Endothelial cell of umbilical vein (primary cell): ENCODE results near the gene DGKI. TPM values are rescaled to one million over a fixed set of nuclear protein-coding genes. Genes with fewer than 3 reads are reported as not detected.

ENCODE experiments used
- BruUV-seq: library from RNA; stranded (reverse); fragments of 400-500 nt; replicated peaks from 2 replicates; lab custom pipeline; 2021; lab: Mats Ljungman, UMichigan
- CTCF ChIA-PET: fragments of 300-600, 350-600 bp; sonication (Branson Sonifier 250); formaldehyde crosslinking; loops from one replicate; lab custom pipeline; 2021; ENCODE audit warnings: antibody characterized with exemption, inconsistent platforms; lab: Charles Lee
- POLR2A ChIA-PET: fragments of 300-600, 350-600 bp; sonication (Branson Sonifier 250); formaldehyde crosslinking; loops from one replicate; lab custom pipeline; 2021; ENCODE audit warnings: antibody characterized with exemption, inconsistent platforms; lab: Charles Lee
- DNase-seq: peaks from one replicate; pipeline ENCODE4 v3.0.0-alpha.2; 2011; ENCODE audit warnings: low read depth, low spot score
- FAIRE-seq: peaks from 2 replicates; lab custom pipeline; 2011; peaks lifted over from hg19 to GRCh38; lab: Jason Lieb, UNC
- H2AFZ ChIP-seq: 2 replicates; pipeline ENCODE4 v1.6.0; 2012; ENCODE audit warnings: low read depth, low read length, control low read depth, inconsistent platforms
- H3K27ac ChIP-seq: 2 replicates; pipeline ENCODE4 v1.5.1; 2011; ENCODE audit warnings: low read depth, mild to moderate bottlenecking, control low read depth, low read length, moderate library complexity; ENCODE audit not compliant: insufficient read depth
- H3K27me3 ChIP-seq, 2 experiments: 2 replicates each; pipeline versions ENCODE4 v1.6.0 to v1.6.1; 2011; ENCODE audit warnings: low read length in 2 of 2, mixed read lengths in 1 of 2; ENCODE audit not compliant: control insufficient read depth in 2 of 2, insufficient read depth in 2 of 2
- H3K36me3 ChIP-seq, 2 experiments: 2 replicates in 1 of 2; 3 replicates in 1 of 2; pipeline ENCODE4 v1.5.1; 2011; ENCODE audit warnings: low read length in 2 of 2, mild to moderate bottlenecking in 1 of 2, moderate library complexity in 1 of 2; ENCODE audit not compliant: control insufficient read depth in 2 of 2, insufficient read depth in 2 of 2; ENCODE audit errors: extremely low read depth in 1 of 2
- H3K4me1 ChIP-seq: 3 replicates; pipeline ENCODE4 v1.5.1; 2011; ENCODE audit warnings: mild to moderate bottlenecking, low read length; ENCODE audit not compliant: control insufficient read depth, insufficient read depth; ENCODE audit errors: extremely low read depth
- H3K4me2 ChIP-seq: 2 replicates; pipeline ENCODE4 v1.6.1; 2011; ENCODE audit warnings: low read length, control low read depth, mixed read lengths; ENCODE audit not compliant: insufficient read depth
- H3K4me3 ChIP-seq, 3 experiments: fragments of 200-600 bp in 1 of 3; sonication (generic), shearing (Covaris generic) in 1 of 3; replicated peaks in 1 of 3; 2 replicates each; pipeline ENCODE4 v1.5.1; 2011 to 2016; ENCODE audit warnings: control low read depth in 3 of 3, low read length in 3 of 3, mild to moderate bottlenecking in 2 of 3, inconsistent platforms in 1 of 3, low read depth in 1 of 3, moderate library complexity in 1 of 3; ENCODE audit not compliant: insufficient read depth in 1 of 3
- H3K79me2 ChIP-seq: 2 replicates; pipeline ENCODE4 v1.6.0; 2012; ENCODE audit warnings: low read length, inconsistent platforms; ENCODE audit not compliant: control insufficient read depth, insufficient read depth
- H3K9ac ChIP-seq: replicated peaks from 2 replicates; pipeline ENCODE3; 2011; ENCODE audit warnings: low read length, control low read depth; ENCODE audit not compliant: insufficient read depth; ENCODE audit errors: extremely low read depth
- H3K9me1 ChIP-seq: replicated peaks from 3 replicates; pipeline ENCODE4 v1.6.0; 2011; ENCODE audit warnings: mild to moderate bottlenecking, low read length; ENCODE audit not compliant: control insufficient read depth, insufficient read depth; ENCODE audit errors: extremely low read depth
- H3K9me3 ChIP-seq: replicated peaks from 2 replicates; pipeline ENCODE4 v1.5.1; 2012; ENCODE audit warnings: low read length, inconsistent platforms; ENCODE audit not compliant: control insufficient read depth, insufficient read depth
- H4K20me1 ChIP-seq: replicated peaks from 2 replicates; pipeline ENCODE3; 2011; ENCODE audit warnings: mild to moderate bottlenecking, low read length; ENCODE audit not compliant: control insufficient read depth, insufficient read depth; ENCODE audit errors: extremely low read depth
- CTCF ChIP-seq, 2 donors: IDR thresholded peaks; 1 replicate in 1 of 2; 2 replicates in 1 of 2; pipeline ENCODE4 v1.5.1; 2011; ENCODE audit warnings: low read length in 2 of 2, mild to moderate bottlenecking in 2 of 2, moderate library complexity in 2 of 2, control low read depth in 1 of 2, inconsistent platforms in 1 of 2, low read depth in 1 of 2; ENCODE audit not compliant: insufficient read depth in 1 of 2; ENCODE audit errors: extremely low read depth in 1 of 2
- EZH2 ChIP-seq: IDR thresholded peaks from 2 replicates; pipeline ENCODE4 v1.6.1; 2012; ENCODE audit warnings: borderline replicate concordance, low read depth, mild to moderate bottlenecking, moderate library complexity, low read length, inconsistent platforms; ENCODE audit not compliant: severe bottlenecking
- FOS ChIP-seq: IDR thresholded peaks from 2 replicates; pipeline ENCODE4 v1.6.1; 2011; ENCODE audit warnings: mild to moderate bottlenecking, low read length, moderate library complexity, borderline replicate concordance; ENCODE audit not compliant: insufficient read depth
- GATA2 ChIP-seq: IDR thresholded peaks from 2 replicates; pipeline ENCODE4 v1.7.0; 2011; ENCODE audit warnings: low read depth, mild to moderate bottlenecking, moderate library complexity, mixed read lengths, low read length; ENCODE audit not compliant: insufficient read length, insufficient read depth
- JUN ChIP-seq: IDR thresholded peaks from 2 replicates; pipeline ENCODE4 v1.6.1; 2011; ENCODE audit warnings: borderline replicate concordance, low read depth; ENCODE audit not compliant: insufficient read length, insufficient read depth
- MAX ChIP-seq: IDR thresholded peaks from 2 replicates; pipeline ENCODE4 v1.6.1; 2011; ENCODE audit not compliant: insufficient read depth, insufficient read length
- MYC ChIP-seq: IDR thresholded peaks from one replicate; pipeline ENCODE4 v1.6.1; 2011; ENCODE audit warnings: mild to moderate bottlenecking, low read depth, low read length
- POLR2A ChIP-seq: IDR thresholded peaks from 2 replicates; pipeline ENCODE4 v1.6.1; 2012; ENCODE audit warnings: low read depth, mild to moderate bottlenecking, control low read depth, low read length
- POLR2AphosphoS5 ChIP-seq: IDR thresholded peaks from 2 replicates; pipeline ENCODE4 v1.6.1; 2012; ENCODE audit warnings: low read depth, mild to moderate bottlenecking, control low read depth, low read length, moderate library complexity; ENCODE audit not compliant: insufficient read depth
- dilution Hi-C: fragments of 300-500 bp; cut with MboI; formaldehyde crosslinking; loops from one replicate; pipeline ENCODE4 v1.15.0; 2019; ENCODE audit warnings: low sequenced_read_pairs; ENCODE audit not compliant: extremely low pct_ligation_motif_present
- intact Hi-C: fragments of 100-400 bp; cut with micrococcal nuclease; formaldehyde crosslinking; loops from one replicate; pipeline ENCODE4 v1.10.0; 2022
- polyA plus RNA-seq, 4 experiments: library from polyadenylated mRNA; depleted of rRNA in 3 of 4; stranded (reverse) in 3 of 4; unstranded in 1 of 4; fragments of >200 nt; gene quantifications; 2 replicates each; pipeline versions ENCODE4 v1.2.1 to v1.2.3, GENCODE V29; 2011 to 2012; ENCODE audit warnings: missing spikeins in 1 of 4
- total RNA-seq: library from RNA; stranded (reverse); gene quantifications from 2 replicates; pipeline ENCODE4 v1.2.3, GENCODE V29; 2021

Gene DGKI
- total and polyA plus RNA-seq, 2 donors (not counting 3 experiments of a cell fraction or from before 2014, with no cell fraction given), result 0.11 to 0.51 TPM

GRCh38 chr7:137403353-137403695 lies 443.4 kb downstream of the DGKI start:
- FAIRE-seq, result no peak
- Histone ChIP-seq H3K4me3 (no peak overlapping the region), H2AFZ (no peak overlapping the region), H3K27me3 (no peaks in the 10 kb centered on the region), H3K27ac (no peak overlapping the region), H3K9ac (no peak overlapping the region), H3K9me1 (no peaks in the 10 kb centered on the region), H3K36me3 (no peaks in the 10 kb centered on the region), H3K79me2 (no peaks in the 10 kb centered on the region), H4K20me1 (no peaks in the 10 kb centered on the region), H3K9me3 (no peaks in the 10 kb centered on the region), H3K4me2 (no peak overlapping the region), H3K4me1 (no peaks in the 10 kb centered on the region)
- no peak for TF ChIP-seq MAX
- TF ChIP-seq POLR2A, result no peak
- TF ChIP-seq MYC, result no peak
- no peak for TF ChIP-seq POLR2AphosphoS5
- TF ChIP-seq JUN, result no peak
- TF ChIP-seq FOS, result no peak
- TF ChIP-seq CTCF (IDR thresholded peaks at IDR 0.05; ENCODE audit: extremely low read depth in 1 of 2, insufficient read depth in 1 of 2, low read depth in 1 of 2, low read length in 2 of 2), result no peak
- TF ChIP-seq EZH2, result no peak
- no peak for TF ChIP-seq GATA2
- DNase-seq, result no peak
- CTCF ChIA-PET, result no interaction called here
- dilution Hi-C loops (no loop called here), intact Hi-C loops (no loop called here)
- BruUV-seq, result no TSS peak
- POLR2A ChIA-PET, result no interaction called here
